H1 (cell line): Measurements from ENCODE around the gene COL16A1. TPM values are rescaled to one million over a fixed set of nuclear protein-coding genes. Genes with fewer than 3 reads are reported as not detected.

ENCODE experiments used
- CTCF ChIA-PET: fragments of 300-600 bp; sonication (Branson Sonifier 250); formaldehyde crosslinking; loops from one replicate; lab custom pipeline; 2021; ENCODE audit not compliant: partially characterized antibody; lab: Charles Lee
- POLR2A ChIA-PET: fragments of 300-600 bp; sonication (Branson Sonifier 250); formaldehyde crosslinking; loops from one replicate; lab custom pipeline; 2021; ENCODE audit warnings: inconsistent platforms; ENCODE audit not compliant: partially characterized antibody; lab: Charles Lee
- DNase-seq, 2 experiments: peaks; one replicate each; pipeline versions ENCODE4 v3.0.0 to v3.0.0-alpha.2; 2010 to 2022; ENCODE audit warnings: low spot score in 2 of 2, low read depth in 1 of 2, mixed read lengths in 1 of 2
- FAIRE-seq: peaks from 2 replicates; lab custom pipeline; 2011; peaks lifted over from hg19 to GRCh38; lab: Jason Lieb, UNC
- H2AFZ ChIP-seq: 2 replicates; pipeline ENCODE4 v1.8.1; 2012; ENCODE audit warnings: low read length, inconsistent platforms
- H2AK5ac ChIP-seq: 2 replicates; pipeline ENCODE4 v1.6.1; 2013; ENCODE audit warnings: low read depth, low read length
- H2BK120ac ChIP-seq: replicated peaks from 2 replicates; pipeline ENCODE3; 2013; ENCODE audit warnings: low read depth, low read length, inconsistent platforms
- H2BK12ac ChIP-seq: 2 replicates; pipeline ENCODE4 v1.6.1; 2013; ENCODE audit warnings: low read depth, low read length
- H2BK15ac ChIP-seq: 2 replicates; pipeline ENCODE4 v1.6.1; 2013; ENCODE audit warnings: low read length
- H2BK20ac ChIP-seq: 2 replicates; pipeline ENCODE4 v1.6.1; 2013; ENCODE audit warnings: low read length
- H2BK5ac ChIP-seq: 2 replicates; pipeline ENCODE4 v1.6.1; 2013; ENCODE audit warnings: low read depth, low read length
- H3K14ac ChIP-seq: 2 replicates; pipeline ENCODE4 v1.6.1; 2013; ENCODE audit warnings: inconsistent platforms; ENCODE audit not compliant: insufficient read length
- H3K18ac ChIP-seq: 2 replicates; pipeline ENCODE4 v1.6.1; 2013; ENCODE audit warnings: low read length; ENCODE audit errors: extremely low read depth
- H3K23ac ChIP-seq: 2 replicates; pipeline ENCODE4 v1.6.1; 2013; ENCODE audit warnings: inconsistent platforms; ENCODE audit not compliant: insufficient read length
- H3K23me2 ChIP-seq: 2 replicates; pipeline ENCODE4 v1.6.1; 2013; ENCODE audit warnings: low read depth, low read length
- H3K27ac ChIP-seq: 2 replicates; pipeline ENCODE4 v1.6.1; 2011; ENCODE audit warnings: low read depth, low read length, inconsistent platforms
- H3K27me3 ChIP-seq, 4 experiments: replicated peaks in 1 of 4; 1 replicate in 1 of 4; 2 replicates in 3 of 4; pipeline versions ENCODE4 v1.6.1 to v1.8.1; 2011 to 2013; ENCODE audit warnings: low read length in 3 of 4, mild to moderate bottlenecking in 3 of 4, inconsistent platforms in 2 of 4, mixed read lengths in 2 of 4, moderate library complexity in 1 of 4; ENCODE audit not compliant: control insufficient read depth in 3 of 4, insufficient read depth in 3 of 4; ENCODE audit errors: extremely low read depth in 1 of 4
- H3K36me3 ChIP-seq, 4 experiments: 2 replicates each; pipeline versions ENCODE4 v1.6.1 to v1.8.1; 2011 to 2013; ENCODE audit warnings: mild to moderate bottlenecking in 4 of 4, low read length in 3 of 4, moderate library complexity in 2 of 4, control low read depth in 1 of 4, inconsistent platforms in 1 of 4; ENCODE audit not compliant: insufficient read depth in 4 of 4, control insufficient read depth in 2 of 4
- H3K4ac ChIP-seq: replicated peaks from 2 replicates; pipeline ENCODE3; 2013; ENCODE audit warnings: low read length, low read depth, mixed read lengths, inconsistent platforms; ENCODE audit not compliant: insufficient read length
- H3K4me1 ChIP-seq, 4 experiments: replicated peaks in 1 of 4; 1 replicate in 1 of 4; 2 replicates in 3 of 4; pipeline versions ENCODE4 v1.6.1 to v1.8.1; 2011 to 2013; ENCODE audit warnings: low read length in 3 of 4, inconsistent platforms in 2 of 4, mixed read lengths in 1 of 4; ENCODE audit not compliant: insufficient read depth in 4 of 4, control insufficient read depth in 3 of 4
- H3K4me2 ChIP-seq, 2 experiments: 2 replicates each; pipeline versions ENCODE4 v1.6.1 to v1.8.1; 2011 to 2013; ENCODE audit warnings: low read depth in 2 of 2, low read length in 2 of 2, control low read depth in 1 of 2, inconsistent platforms in 1 of 2, mild to moderate bottlenecking in 1 of 2; ENCODE audit not compliant: insufficient read depth in 1 of 2
- H3K4me3 ChIP-seq, 4 experiments: fragments of 200-600, 300-600 bp in 1 of 4; sonication (generic), shearing (Covaris generic), sonication (Bioruptor Twin) in 1 of 4; 2 replicates each; pipeline versions ENCODE4 v1.5.1 to v1.8.1; 2011 to 2016; ENCODE audit warnings: low read length in 4 of 4, low read depth in 3 of 4, control low read depth in 2 of 4, inconsistent platforms in 2 of 4, mild to moderate bottlenecking in 2 of 4, mixed read lengths in 1 of 4, moderate library complexity in 1 of 4; ENCODE audit not compliant: insufficient read depth in 2 of 4; ENCODE audit errors: extremely low read depth in 1 of 4
- H3K56ac ChIP-seq: replicated peaks from 2 replicates; pipeline ENCODE3; 2013; ENCODE audit warnings: low read depth, mild to moderate bottlenecking, mixed read lengths, low read length, inconsistent platforms; ENCODE audit not compliant: insufficient read length
- H3K79me1 ChIP-seq: 2 replicates; pipeline ENCODE4 v1.6.1; 2013; ENCODE audit warnings: low read depth, low read length, control low read depth
- H3K79me2 ChIP-seq, 2 experiments: 2 replicates each; pipeline versions ENCODE4 v1.6.1 to v1.8.1; 2012 to 2013; ENCODE audit warnings: low read length in 2 of 2, mild to moderate bottlenecking in 2 of 2, inconsistent platforms in 1 of 2; ENCODE audit not compliant: insufficient read depth in 2 of 2, control insufficient read depth in 1 of 2
- H3K9ac ChIP-seq, 4 experiments: replicated peaks in 1 of 4; 1 replicate in 1 of 4; 2 replicates in 3 of 4; pipeline versions ENCODE4 v1.6.1 to v1.8.1; 2011 to 2013; ENCODE audit warnings: low read depth in 3 of 4, low read length in 3 of 4, control low read depth in 2 of 4, mild to moderate bottlenecking in 2 of 4, moderate library complexity in 2 of 4, inconsistent platforms in 1 of 4; ENCODE audit errors: extremely low read depth in 1 of 4
- H3K9me3 ChIP-seq, 2 experiments: 2 replicates each; pipeline versions ENCODE4 v1.6.1 to v1.8.1; 2012 to 2013; ENCODE audit warnings: mild to moderate bottlenecking in 2 of 2, moderate library complexity in 2 of 2, control low read depth in 1 of 2, inconsistent platforms in 1 of 2, low read depth in 1 of 2, low read length in 1 of 2, mixed read lengths in 1 of 2; ENCODE audit not compliant: insufficient read depth in 2 of 2
- H4K20me1 ChIP-seq, 2 experiments: replicated peaks in 1 of 2; 2 replicates each; pipeline versions ENCODE3 to v1.8.1; 2011 to 2013; ENCODE audit warnings: inconsistent platforms in 2 of 2, low read length in 2 of 2, mild to moderate bottlenecking in 1 of 2; ENCODE audit not compliant: insufficient read depth in 2 of 2, control insufficient read depth in 1 of 2
- H4K5ac ChIP-seq: 2 replicates; pipeline ENCODE4 v1.6.1; 2013; ENCODE audit warnings: low read length, low read depth, mixed read lengths, inconsistent platforms; ENCODE audit not compliant: insufficient read length
- H4K8ac ChIP-seq: 2 replicates; pipeline ENCODE4 v1.8.0; 2013; ENCODE audit warnings: mild to moderate bottlenecking, moderate library complexity, low read length, inconsistent platforms; ENCODE audit not compliant: insufficient read depth; ENCODE audit errors: extremely low read depth
- H4K91ac ChIP-seq: replicated peaks from 2 replicates; pipeline ENCODE3; 2013; ENCODE audit warnings: low read length, mixed read lengths, inconsistent platforms; ENCODE audit not compliant: insufficient read length
- ATF3 ChIP-seq: IDR thresholded peaks from 2 replicates; pipeline ENCODE4 v1.6.1; 2011; ENCODE audit warnings: low read depth, mild to moderate bottlenecking, low read length; ENCODE audit not compliant: insufficient read depth
- BRCA1 ChIP-seq: IDR thresholded peaks from 2 replicates; pipeline ENCODE4 v1.6.1; 2012; ENCODE audit warnings: low read depth, low read length, improper control_type of control experiment
- CEBPB ChIP-seq: IDR thresholded peaks from 2 replicates; pipeline ENCODE4 v1.6.1; 2012; ENCODE audit warnings: low read depth, low read length
- CTBP2 ChIP-seq: IDR thresholded peaks from 2 replicates; pipeline ENCODE4 v1.7.0; 2011; ENCODE audit warnings: borderline replicate concordance, mild to moderate bottlenecking, moderate library complexity, mixed read lengths, low read length; ENCODE audit not compliant: insufficient read depth, insufficient read length
- KDM4A ChIP-seq: IDR thresholded peaks from one replicate; pipeline ENCODE4 v1.7.1; 2012; ENCODE audit warnings: low read depth, mild to moderate bottlenecking, moderate library complexity, low read length, inconsistent platforms; ENCODE audit not compliant: severe bottlenecking
- MAFK ChIP-seq: IDR thresholded peaks from 2 replicates; pipeline ENCODE4 v1.6.1; 2012; ENCODE audit warnings: low read depth, mild to moderate bottlenecking, improper control_type of control experiment, low read length
- NRF1 ChIP-seq: IDR thresholded peaks from 2 replicates; pipeline ENCODE4 v1.6.1; 2011; ENCODE audit warnings: mild to moderate bottlenecking, low read depth, low read length, improper control_type of control experiment
- RAD21 ChIP-seq, 2 experiments: IDR thresholded peaks in 1 of 2; conservative IDR thresholded peaks in 1 of 2; 2 replicates each; pipeline ENCODE4 v1.6.1; 2011; ENCODE audit warnings: low read depth in 2 of 2, low read length in 2 of 2, improper control_type of control experiment in 1 of 2, inconsistent platforms in 1 of 2, mild to moderate bottlenecking in 1 of 2, moderate library complexity in 1 of 2
- RXRA ChIP-seq: IDR thresholded peaks from 2 replicates; pipeline ENCODE4 v1.6.1; 2011; ENCODE audit warnings: low read depth, mild to moderate bottlenecking, low read length, moderate library complexity; ENCODE audit not compliant: insufficient read depth
- TAF1 ChIP-seq: IDR thresholded peaks from 2 replicates; pipeline ENCODE4 v1.6.1; 2011; ENCODE audit warnings: mild to moderate bottlenecking, low read depth, low read length
- WGBS, 2 experiments: shearing (Covaris generic) in 1 of 2; methylation state at CpG; one replicate each; pipeline versions ENCODE4 v1.1.6 to v1.1.7; 2013 to 2015; ENCODE audit warnings: low lambda C conversion rate in 2 of 2, mixed read lengths in 2 of 2, inconsistent platforms in 1 of 2, low coverage in 1 of 2, missing lambda C conversion rate in 1 of 2; ENCODE audit not compliant: insufficient replicate concordance in 2 of 2, insufficient coverage in 1 of 2, insufficient read length in 1 of 2; ENCODE audit errors: extremely low coverage in 1 of 2, missing lambda C conversion rate in 1 of 2; 5-methylcytosine and 5-hydroxymethylcytosine counted together
- polyA plus RNA-seq, 7 experiments: library from polyadenylated mRNA; depleted of rRNA in 3 of 7; stranded (reverse) in 5 of 7; unstranded in 2 of 7; fragments of >200 nt in 5 of 7; fragments of 200-250 nt in 2 of 7; gene quantifications; 1 replicate in 5 of 7; 2 replicates in 1 of 7; 4 replicates in 1 of 7; pipeline versions ENCODE4 v1.2.1 to v1.2.3, GENCODE V29; 2011 to 2013; ENCODE audit warnings: missing spikeins in 2 of 7, mixed read lengths in 2 of 7
- total RNA-seq: library from RNA; stranded (reverse); fragmentation: NEBNext Ultra II Directional; extraction: Animal tissue kit (Norgen Biotek cat#: 25700); gene quantifications from 2 replicates; pipeline ENCODE4 v1.2.1, GENCODE V29; 2021

The COL16A1 gene
- total and polyA plus RNA-seq, 2 of the 8 experiments (the other 6 are each of a cell fraction or from before 2014, with no cell fraction given), result 2.0 to 10.5 TPM

GRCh38 chr1:31632649-31633048, 71.2 kb downstream of the COL16A1 start:
- Histone ChIP-seq H3K9ac (no peak overlapping the region), H2BK20ac (no peak overlapping the region), H2AK5ac (no peak overlapping the region), H3K4ac (no peak overlapping the region), H3K56ac (no peak overlapping the region), H3K18ac (no peak overlapping the region), H3K79me1 (peaks cover 10% of the 10 kb centered on the region; the same call in 1 of the 2 replicates), H2AFZ (no peak overlapping the region), H2BK15ac (no peak overlapping the region), H3K4me2 (no peak overlapping the region), H3K14ac (no peak overlapping the region), H4K91ac (no peak overlapping the region), H4K8ac (no peak overlapping the region), H3K36me3 (peaks cover 3 to 21% (median 11%) of the 10 kb centered on the region in 4 experiments; a peak in 7 of 8 replicates), H3K23ac (no peak overlapping the region), H3K4me1 (no peaks in the 10 kb centered on the region), H4K5ac (no peak overlapping the region), H2BK120ac (no peak overlapping the region), H3K27ac (no peak overlapping the region), H3K4me3 (no peak overlapping the region), H2BK12ac (no peak overlapping the region), H3K79me2 (peaks cover 0 to 16% of the 10 kb centered on the region in 2 experiments; a peak in 1 of 4 replicates), H3K9me3 (no peaks in the 10 kb centered on the region), H2BK5ac (no peak overlapping the region), H3K27me3 (no peaks in the 10 kb centered on the region), H4K20me1 (peaks cover 0 to 5% of the 10 kb centered on the region in 2 experiments), H3K23me2 (no peaks in the 10 kb centered on the region)
- CTCF ChIA-PET, result interaction anchor here (0.8 to 8.6 kb wide), 29 partner anchors 8 to 164 kb away, joined by 3 to 40 read pairs (median 5); partner anchors contain the start of gene PEF1
- POLR2A ChIA-PET, result interaction anchor here (0.8 to 4.3 kb wide), 4 partner anchors 10 to 14 kb away, joined by 3 to 31 read pairs (median 3); partner anchors contain the start of gene PEF1
- FAIRE-seq (no peak), DNase-seq (no peak)
- TF ChIP-seq RXRA (no peak), MAFK (no peak), BRCA1 (no peak), NRF1 (no peak), ATF3 (no peak), KDM4A (no peak), TAF1 (no peak), CEBPB (no peak), RAD21 (IDR thresholded peaks at IDR 0.05 in 1 of 2, conservative IDR thresholded peaks at IDR 0.05 in 1 of 2; ENCODE audit: low read depth in 2 of 2, low read length in 2 of 2) (no peak), CTBP2 (no peak)
- 95% methylated on average over 3 of the region's 3 CpGs; no CpG with 5 or more reads in 1 of the 2 experiments for WGBS, 2 experiments
